IMR-90 (cell line): Measurements from ENCODE around the gene TROAP.

ENCODE experiments used
- BHLHE40 ChIP-seq: fragments of 150-350 bp; IDR thresholded peaks from 2 replicates; pipeline ENCODE4 v1.6.1; 2016; ENCODE audit warnings: mild to moderate bottlenecking, low read depth, low read length
- CEBPB ChIP-seq: IDR thresholded peaks from 2 replicates; pipeline ENCODE4 v1.6.1; 2012; ENCODE audit warnings: low read depth, low read length, improper control_type of control experiment
- CHD1 ChIP-seq: IDR thresholded peaks from 2 replicates; pipeline ENCODE4 v1.6.1; 2012; ENCODE audit warnings: low read depth, low read length, improper control_type of control experiment
- FOS ChIP-seq: fragments of 150-350 bp; IDR thresholded peaks from 2 replicates; pipeline ENCODE4 v1.6.1; 2016; ENCODE audit warnings: low read depth, low read length
- MAFK ChIP-seq: IDR thresholded peaks from 2 replicates; pipeline ENCODE4 v1.6.1; 2012; ENCODE audit warnings: low read depth, low read length, improper control_type of control experiment
- POLR2A ChIP-seq: IDR thresholded peaks from 2 replicates; pipeline ENCODE4 v1.6.1; 2012; ENCODE audit warnings: mild to moderate bottlenecking, low read depth, low read length
- RCOR1 ChIP-seq: IDR thresholded peaks from 2 replicates; pipeline ENCODE4 v1.6.1; 2012; ENCODE audit warnings: mild to moderate bottlenecking, low read length, improper control_type of control experiment; ENCODE audit not compliant: insufficient replicate concordance
- RFX5 ChIP-seq: IDR thresholded peaks from 2 replicates; pipeline ENCODE4 v1.8.0; 2012; ENCODE audit warnings: low read depth, mild to moderate bottlenecking, low read length, moderate library complexity
- SMC3 ChIP-seq: fragments of 150-350 bp; IDR thresholded peaks from 2 replicates; pipeline ENCODE4 v1.6.1; 2016; ENCODE audit warnings: low read depth, mild to moderate bottlenecking, antibody characterized with exemption, low read length, moderate library complexity
- TF ChIP-seq, protein P1 (sequence below): conservative IDR thresholded peaks from 2 replicates; pipeline ENCODE4 v1.5.1; 2012; ENCODE audit warnings: mild to moderate bottlenecking, low read depth, low read length, improper control_type of control experiment
- TF ChIP-seq, protein P2 (sequence below): fragments of 150-350 bp; IDR thresholded peaks from 2 replicates; pipeline ENCODE4 v1.6.1; 2017; ENCODE audit warnings: mild to moderate bottlenecking, antibody characterized with exemption, low read length, low read depth
- TF ChIP-seq, protein P3 (sequence below): fragments of 150-350 bp; IDR thresholded peaks from 2 replicates; pipeline ENCODE4 v1.6.1; 2016; ENCODE audit warnings: low read depth, mild to moderate bottlenecking, low read length, moderate library complexity, borderline replicate concordance

DNA sequence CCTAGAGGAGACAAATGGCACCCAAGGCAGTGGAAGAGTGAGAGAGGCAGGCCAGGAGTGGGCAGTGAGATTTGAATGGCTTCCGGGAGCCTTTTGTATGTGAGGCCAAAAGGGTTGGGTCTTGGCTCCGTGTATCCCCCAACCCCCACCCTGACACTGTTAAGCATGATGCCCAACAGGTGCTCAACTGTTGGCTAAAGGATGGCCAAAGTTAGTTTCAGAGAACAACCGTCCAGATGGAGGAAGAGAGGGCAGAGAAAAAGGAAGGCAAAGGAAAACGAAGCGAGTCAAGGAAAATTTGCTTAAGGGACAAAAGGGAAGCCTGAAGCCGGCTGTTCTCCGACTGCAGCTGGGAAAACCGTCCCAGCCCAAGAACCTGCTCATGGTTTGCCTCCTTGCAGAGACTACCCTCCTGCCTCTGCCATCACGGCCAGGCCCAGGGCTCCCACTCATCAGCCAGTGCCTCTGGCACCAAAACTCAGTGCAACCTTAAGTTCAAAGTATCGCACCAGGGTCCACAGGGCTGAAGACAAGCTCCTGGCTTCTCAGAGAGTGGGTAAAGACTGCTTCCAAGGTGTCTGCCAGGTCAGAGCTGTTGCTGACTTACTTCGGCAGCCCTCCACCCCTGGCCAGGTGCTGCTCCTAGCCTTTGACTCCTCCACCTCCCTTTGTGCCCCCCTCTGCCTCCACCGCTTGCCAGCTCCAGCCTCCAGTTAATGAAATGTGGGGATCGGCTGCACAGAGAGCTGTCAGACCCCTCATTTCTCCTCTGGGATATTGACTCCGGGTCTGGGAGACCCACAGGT, 18.1 kb downstream of the TROAP start:
- TF ChIP-seq, protein P1, sequence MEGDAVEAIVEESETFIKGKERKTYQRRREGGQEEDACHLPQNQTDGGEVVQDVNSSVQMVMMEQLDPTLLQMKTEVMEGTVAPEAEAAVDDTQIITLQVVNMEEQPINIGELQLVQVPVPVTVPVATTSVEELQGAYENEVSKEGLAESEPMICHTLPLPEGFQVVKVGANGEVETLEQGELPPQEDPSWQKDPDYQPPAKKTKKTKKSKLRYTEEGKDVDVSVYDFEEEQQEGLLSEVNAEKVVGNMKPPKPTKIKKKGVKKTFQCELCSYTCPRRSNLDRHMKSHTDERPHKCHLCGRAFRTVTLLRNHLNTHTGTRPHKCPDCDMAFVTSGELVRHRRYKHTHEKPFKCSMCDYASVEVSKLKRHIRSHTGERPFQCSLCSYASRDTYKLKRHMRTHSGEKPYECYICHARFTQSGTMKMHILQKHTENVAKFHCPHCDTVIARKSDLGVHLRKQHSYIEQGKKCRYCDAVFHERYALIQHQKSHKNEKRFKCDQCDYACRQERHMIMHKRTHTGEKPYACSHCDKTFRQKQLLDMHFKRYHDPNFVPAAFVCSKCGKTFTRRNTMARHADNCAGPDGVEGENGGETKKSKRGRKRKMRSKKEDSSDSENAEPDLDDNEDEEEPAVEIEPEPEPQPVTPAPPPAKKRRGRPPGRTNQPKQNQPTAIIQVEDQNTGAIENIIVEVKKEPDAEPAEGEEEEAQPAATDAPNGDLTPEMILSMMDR, result no peak
- TF ChIP-seq POLR2A (no peak), RFX5 (no peak), SMC3 (no peak), CEBPB (no peak), MAFK (no peak), BHLHE40 (no peak), CHD1 (no peak), FOS (no peak), RCOR1 (no peak)
- TF ChIP-seq, protein P2, sequence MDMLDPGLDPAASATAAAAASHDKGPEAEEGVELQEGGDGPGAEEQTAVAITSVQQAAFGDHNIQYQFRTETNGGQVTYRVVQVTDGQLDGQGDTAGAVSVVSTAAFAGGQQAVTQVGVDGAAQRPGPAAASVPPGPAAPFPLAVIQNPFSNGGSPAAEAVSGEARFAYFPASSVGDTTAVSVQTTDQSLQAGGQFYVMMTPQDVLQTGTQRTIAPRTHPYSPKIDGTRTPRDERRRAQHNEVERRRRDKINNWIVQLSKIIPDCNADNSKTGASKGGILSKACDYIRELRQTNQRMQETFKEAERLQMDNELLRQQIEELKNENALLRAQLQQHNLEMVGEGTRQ, result no peak
- TF ChIP-seq, protein P3, sequence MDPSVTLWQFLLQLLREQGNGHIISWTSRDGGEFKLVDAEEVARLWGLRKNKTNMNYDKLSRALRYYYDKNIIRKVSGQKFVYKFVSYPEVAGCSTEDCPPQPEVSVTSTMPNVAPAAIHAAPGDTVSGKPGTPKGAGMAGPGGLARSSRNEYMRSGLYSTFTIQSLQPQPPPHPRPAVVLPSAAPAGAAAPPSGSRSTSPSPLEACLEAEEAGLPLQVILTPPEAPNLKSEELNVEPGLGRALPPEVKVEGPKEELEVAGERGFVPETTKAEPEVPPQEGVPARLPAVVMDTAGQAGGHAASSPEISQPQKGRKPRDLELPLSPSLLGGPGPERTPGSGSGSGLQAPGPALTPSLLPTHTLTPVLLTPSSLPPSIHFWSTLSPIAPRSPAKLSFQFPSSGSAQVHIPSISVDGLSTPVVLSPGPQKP, result no peak
